ENCODE measurements around the gene SERF1A. TPM values are rescaled to one million over a fixed set of nuclear protein-coding genes. Genes with fewer than 3 reads are reported as not detected.
"Not testable (repeated sequence)": the region's sequence is repeated elsewhere in the genome, so short reads cannot be mapped to it uniquely, and the experiment has no call there.

Gene SERF1A
- 21.8 to 25.6 TPM (median 23.3 TPM) in 3 replicates for total RNA-seq

DNA sequence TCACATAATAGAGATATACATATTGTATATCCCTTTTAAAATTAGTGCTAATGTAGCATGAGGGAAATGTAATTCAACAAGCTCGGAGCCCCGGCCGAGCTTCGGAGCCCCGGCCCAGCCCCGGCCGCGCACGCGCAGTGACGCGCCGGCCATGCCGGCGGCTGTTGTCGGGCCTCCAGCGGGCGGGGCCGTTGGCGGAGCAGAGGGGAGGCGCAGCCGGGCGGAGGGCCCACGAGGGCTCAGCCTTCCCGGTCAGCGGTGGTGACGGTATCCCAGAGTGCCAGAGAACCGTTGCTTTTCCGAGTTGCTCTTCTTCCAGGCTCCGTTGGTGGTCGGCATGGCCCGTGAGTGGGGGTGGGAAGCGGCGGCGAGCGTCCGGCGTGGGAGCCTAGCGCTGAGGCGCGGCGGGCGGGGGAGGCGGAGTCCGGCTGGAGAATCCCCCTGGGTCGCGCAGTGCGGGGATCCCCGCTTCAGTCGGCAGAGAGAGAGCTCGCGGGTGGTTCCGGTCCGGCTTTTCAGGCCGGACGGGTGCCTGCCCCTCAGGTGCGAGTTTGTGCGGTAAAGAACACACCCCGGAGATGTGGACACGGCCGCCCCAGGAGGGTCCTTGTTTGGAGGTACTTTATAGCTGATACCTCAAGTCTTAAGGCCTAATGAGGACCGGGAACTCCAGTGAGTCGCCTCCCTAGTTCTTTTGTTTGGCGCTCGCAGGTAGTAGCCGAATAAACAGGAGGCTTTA, at the start of gene SERF1A:
Gene SERF1A (plus strand): TSS at position 137 of the 739 bp plus-strand sequence. CDS start 201 bp downstream, at position 338.
- H3K36me3 Mint-ChIP-seq; H3K4me3 Mint-ChIP-seq; H3K27me3 Mint-ChIP-seq (ENCODE audit: low read depth); H3K4me1 Mint-ChIP-seq; DNase-seq (ENCODE audit: low spot score in 2 of 2, unreplicated experiment in 2 of 2); H3K9me3 Mint-ChIP-seq; H3K27ac Mint-ChIP-seq: not testable (repeated sequence)

DNA sequence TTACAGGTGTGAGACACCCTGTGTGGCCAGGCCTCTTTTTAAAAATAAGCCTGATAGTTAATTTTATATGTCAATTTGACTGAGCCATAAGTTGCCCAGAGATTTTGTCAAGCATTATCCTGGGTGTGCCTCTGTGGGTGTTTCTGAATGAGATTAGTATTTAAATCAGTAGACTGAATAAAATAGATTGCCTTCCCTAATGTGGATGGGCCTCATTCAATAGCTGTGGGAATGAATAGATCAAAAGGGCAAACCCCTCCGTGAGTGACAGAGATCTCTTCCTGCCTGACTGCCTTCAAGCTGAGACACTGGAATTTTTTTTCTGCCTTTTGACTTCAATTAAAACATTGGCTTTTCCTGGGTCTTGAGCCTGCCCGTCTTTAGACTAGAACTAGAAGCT, 33.7 kb upstream of the SERF1A start:
- H3K36me3 Mint-ChIP-seq; DNase-seq (ENCODE audit: low spot score in 2 of 2, unreplicated experiment in 2 of 2); H3K27me3 Mint-ChIP-seq (ENCODE audit: low read depth); H3K9me3 Mint-ChIP-seq; H3K27ac Mint-ChIP-seq; H3K4me3 Mint-ChIP-seq; H3K4me1 Mint-ChIP-seq: not testable (repeated sequence)

DNA sequence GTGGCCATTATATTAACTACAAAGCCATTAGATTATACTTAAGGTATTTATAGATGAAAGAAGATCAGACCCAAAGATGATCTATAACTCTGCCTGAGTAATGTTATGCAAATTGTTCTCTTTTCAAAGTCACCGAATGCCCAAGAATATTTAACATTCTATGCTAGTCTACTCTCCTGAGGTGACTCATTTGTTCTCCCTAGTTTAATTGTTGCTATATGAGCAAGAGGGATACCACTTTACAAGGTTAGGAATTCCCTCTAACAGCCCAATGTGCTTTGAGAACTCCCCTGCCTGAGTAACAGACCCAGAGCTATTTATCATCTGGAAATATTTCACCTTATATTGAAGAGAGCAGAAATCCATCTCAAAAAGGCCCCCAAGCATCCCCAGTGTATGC, 29.8 kb upstream of the SERF1A start:
- H3K9me3 Mint-ChIP-seq; H3K36me3 Mint-ChIP-seq; H3K4me1 Mint-ChIP-seq; H3K27ac Mint-ChIP-seq; DNase-seq (ENCODE audit: low spot score in 2 of 2, unreplicated experiment in 2 of 2); H3K27me3 Mint-ChIP-seq (ENCODE audit: low read depth); H3K4me3 Mint-ChIP-seq: not testable (repeated sequence)

DNA sequence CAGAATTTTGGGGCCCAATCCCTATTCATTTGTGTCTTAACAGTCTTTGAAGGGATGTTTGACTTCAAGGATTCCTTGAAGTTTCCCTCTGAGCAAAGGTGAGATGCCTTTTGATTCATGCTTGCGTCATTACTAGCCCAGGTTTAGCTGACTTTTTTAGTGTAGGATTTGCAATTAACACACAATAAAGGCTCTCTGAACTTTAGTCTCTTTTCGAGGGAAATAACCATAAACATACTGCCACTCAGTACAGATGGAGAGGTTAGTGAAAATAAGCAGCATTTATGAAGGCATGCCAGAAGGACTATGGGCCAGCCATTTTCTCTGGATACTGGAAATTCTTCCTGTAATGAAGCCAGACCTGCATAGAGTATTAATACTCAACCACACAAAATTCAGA, 4.4 kb upstream of the SERF1A start:
- not testable (repeated sequence) for H3K27ac Mint-ChIP-seq; H3K36me3 Mint-ChIP-seq; H3K27me3 Mint-ChIP-seq (ENCODE audit: low read depth); H3K9me3 Mint-ChIP-seq; DNase-seq (ENCODE audit: low spot score in 2 of 2, unreplicated experiment in 2 of 2); H3K4me1 Mint-ChIP-seq; H3K4me3 Mint-ChIP-seq

DNA sequence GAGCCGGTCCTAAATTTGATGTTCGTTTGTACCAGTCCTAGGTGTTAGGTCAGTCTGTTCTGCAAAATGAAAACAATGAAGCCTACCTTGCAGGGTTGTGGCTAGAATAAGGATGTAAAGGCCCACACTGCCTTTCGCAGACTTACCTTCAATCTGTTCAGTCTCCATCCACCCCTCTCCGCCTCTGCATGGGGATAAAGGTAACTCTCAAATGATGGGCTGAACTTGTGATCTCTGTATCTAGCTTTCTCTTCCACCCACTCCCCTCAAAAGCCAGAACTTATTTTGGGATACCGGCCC, 753 bp downstream of the SERF1A start:
- not testable (repeated sequence) for H3K27ac Mint-ChIP-seq; H3K36me3 Mint-ChIP-seq; DNase-seq (ENCODE audit: low spot score in 2 of 2, unreplicated experiment in 2 of 2); H3K27me3 Mint-ChIP-seq (ENCODE audit: low read depth); H3K4me3 Mint-ChIP-seq; H3K4me1 Mint-ChIP-seq; H3K9me3 Mint-ChIP-seq

DNA sequence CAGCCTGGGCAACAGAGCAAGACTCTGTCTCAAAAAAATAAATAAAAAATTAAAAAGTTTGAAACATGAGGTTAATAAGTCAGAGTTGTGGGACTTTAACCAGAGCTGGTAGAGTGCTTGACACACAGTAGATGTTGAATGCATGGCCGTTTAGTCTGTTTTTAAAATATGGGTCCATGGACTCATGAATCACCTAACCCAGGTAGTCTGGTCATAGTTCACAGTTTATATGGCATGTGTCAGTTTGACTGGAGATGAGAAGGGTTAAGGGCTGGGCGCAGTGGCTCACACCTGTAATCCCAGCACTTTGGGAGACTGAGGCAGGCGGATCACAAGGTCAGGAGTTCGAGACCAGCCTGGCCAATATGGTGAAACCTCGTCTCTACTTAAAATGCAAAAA, 6.2 kb downstream of the SERF1A start:
- H3K27ac Mint-ChIP-seq; DNase-seq (ENCODE audit: low spot score in 2 of 2, unreplicated experiment in 2 of 2); H3K27me3 Mint-ChIP-seq (ENCODE audit: low read depth); H3K4me3 Mint-ChIP-seq; H3K36me3 Mint-ChIP-seq; H3K4me1 Mint-ChIP-seq; H3K9me3 Mint-ChIP-seq: not testable (repeated sequence)

DNA sequence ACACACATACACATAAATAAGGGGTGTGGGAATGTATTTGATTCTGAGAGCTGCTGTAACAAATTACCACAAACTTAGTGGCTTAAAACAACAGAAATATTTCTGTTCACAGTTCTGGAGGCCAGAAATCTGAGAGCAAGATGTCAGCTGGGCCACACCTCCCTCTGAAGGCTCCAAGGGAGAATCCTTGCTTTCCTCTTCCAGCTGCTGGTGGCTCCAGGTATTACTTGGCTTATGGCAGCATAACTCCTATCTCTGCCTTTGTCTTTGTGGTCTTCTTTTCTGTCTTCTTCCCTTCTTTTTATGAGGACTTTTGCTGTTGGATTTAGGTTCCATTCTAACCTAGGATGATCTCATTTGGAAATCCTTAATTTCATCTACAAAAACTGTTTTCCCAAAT, 16.4 kb downstream of the SERF1A start:
- H3K9me3 Mint-ChIP-seq; DNase-seq (ENCODE audit: low spot score in 2 of 2, unreplicated experiment in 2 of 2); H3K27me3 Mint-ChIP-seq (ENCODE audit: low read depth); H3K4me3 Mint-ChIP-seq; H3K4me1 Mint-ChIP-seq; H3K36me3 Mint-ChIP-seq; H3K27ac Mint-ChIP-seq: not testable (repeated sequence)

DNA sequence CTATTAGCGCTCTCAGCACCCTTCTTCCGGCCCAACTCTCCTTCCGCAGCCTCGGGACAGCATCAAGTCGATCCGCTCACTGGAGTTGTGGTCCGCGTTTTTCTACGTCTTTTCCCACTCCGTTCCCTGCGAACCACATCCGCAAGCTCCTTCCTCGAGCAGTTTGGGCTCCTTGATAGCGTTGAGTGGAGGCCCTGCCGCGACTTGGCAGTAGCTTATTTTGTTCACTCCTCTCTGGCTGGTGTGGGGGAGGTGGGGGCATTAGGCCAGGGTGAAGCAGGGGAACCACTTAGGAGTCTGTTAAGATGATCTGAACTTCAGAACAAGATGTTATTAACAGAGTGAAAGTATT, 24.7 kb downstream of the SERF1A start:
- not testable (repeated sequence) for H3K9me3 Mint-ChIP-seq; H3K4me1 Mint-ChIP-seq; DNase-seq (ENCODE audit: low spot score in 2 of 2, unreplicated experiment in 2 of 2); H3K4me3 Mint-ChIP-seq; H3K36me3 Mint-ChIP-seq; H3K27me3 Mint-ChIP-seq (ENCODE audit: low read depth); H3K27ac Mint-ChIP-seq

DNA sequence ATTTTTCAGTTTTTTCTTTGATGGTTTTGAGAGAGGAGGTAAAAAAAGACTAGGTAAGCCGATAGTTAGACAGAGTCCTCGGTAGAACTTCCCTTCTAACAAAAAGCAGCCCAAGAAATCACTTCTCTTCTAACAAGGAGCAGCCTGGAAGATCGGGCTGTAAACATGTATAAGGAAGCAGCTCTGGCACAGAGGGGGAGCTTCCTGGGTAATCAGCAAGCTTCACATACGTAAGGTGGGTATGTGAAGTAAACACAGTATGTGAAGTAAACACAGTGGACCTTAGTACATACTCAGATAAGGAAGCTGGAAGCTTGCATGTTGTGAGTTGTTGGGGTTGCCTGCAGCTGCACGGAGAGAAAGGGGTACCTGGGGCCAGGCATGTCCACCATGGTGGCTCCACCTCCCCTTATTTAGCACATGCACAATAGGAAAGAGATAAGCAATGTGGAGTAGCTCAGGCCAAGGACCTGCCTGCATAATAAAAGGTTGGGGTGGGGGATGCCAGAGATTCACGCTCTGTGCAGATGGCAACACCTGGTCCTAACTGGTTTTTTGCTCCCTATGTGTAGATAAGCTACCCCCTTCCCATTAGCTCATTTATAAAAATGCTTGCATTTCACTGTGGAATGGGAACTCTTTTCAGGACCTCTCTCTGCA, 31.4 kb downstream of the SERF1A start:
- H3K27ac Mint-ChIP-seq; DNase-seq (ENCODE audit: low spot score in 2 of 2, unreplicated experiment in 2 of 2); H3K4me1 Mint-ChIP-seq; H3K9me3 Mint-ChIP-seq; H3K36me3 Mint-ChIP-seq; H3K27me3 Mint-ChIP-seq (ENCODE audit: low read depth); H3K4me3 Mint-ChIP-seq: not testable (repeated sequence)

DNA sequence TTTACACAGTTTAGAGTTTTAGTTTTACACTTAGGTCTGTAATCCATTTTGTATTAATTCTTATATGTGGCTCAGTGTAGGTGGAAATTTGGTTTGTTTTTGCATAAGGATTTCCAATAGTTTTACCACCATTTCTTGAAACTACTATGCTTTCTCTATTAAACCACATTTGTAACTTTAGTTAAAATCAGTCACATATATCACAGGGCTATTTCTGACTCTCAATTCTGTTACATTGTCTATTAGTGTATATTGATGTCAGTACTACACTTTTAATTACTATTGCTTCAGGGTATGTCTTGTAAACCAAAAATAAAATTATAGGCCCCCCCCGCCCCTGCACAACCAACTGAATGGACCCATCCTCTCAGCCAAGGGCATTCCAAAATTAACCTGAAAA, 32.1 kb downstream of the SERF1A start:
- H3K9me3 Mint-ChIP-seq; H3K4me3 Mint-ChIP-seq; H3K36me3 Mint-ChIP-seq; H3K27me3 Mint-ChIP-seq (ENCODE audit: low read depth); H3K27ac Mint-ChIP-seq; H3K4me1 Mint-ChIP-seq; DNase-seq (ENCODE audit: low spot score in 2 of 2, unreplicated experiment in 2 of 2): not testable (repeated sequence)

DNA sequence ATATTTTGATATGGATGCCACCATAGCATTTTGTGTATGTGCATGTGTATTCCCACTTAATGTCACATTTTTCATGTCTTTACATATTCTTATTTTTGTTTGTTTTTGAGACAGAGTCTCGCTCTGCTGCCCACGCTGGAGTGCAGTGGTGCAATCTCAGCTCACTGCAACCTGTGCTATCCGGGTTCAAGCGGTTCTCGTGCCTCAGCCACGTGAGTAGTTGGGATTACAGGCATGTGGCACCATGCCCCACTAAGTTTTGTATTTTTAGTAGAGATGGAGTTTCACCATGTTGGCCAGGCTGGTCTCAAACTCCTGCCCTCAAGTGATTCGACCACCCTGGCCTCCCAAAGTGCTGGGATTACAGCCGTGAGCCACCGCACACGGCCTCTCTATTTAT, 52.6 kb downstream of the SERF1A start:
- DNase-seq (ENCODE audit: low spot score in 2 of 2, unreplicated experiment in 2 of 2); H3K4me1 Mint-ChIP-seq; H3K9me3 Mint-ChIP-seq; H3K27me3 Mint-ChIP-seq (ENCODE audit: low read depth); H3K4me3 Mint-ChIP-seq; H3K36me3 Mint-ChIP-seq; H3K27ac Mint-ChIP-seq: not testable (repeated sequence)

Other genes with a start within 250 kb of the SERF1A start
- gene SMN1, start 24.4 kb downstream of the SERF1A start, total RNA-seq = 39.9 to 45.3 TPM (median 40.9 TPM) in 3 replicates
- 26.6 to 32.8 TPM (median 27.5 TPM) in 3 replicates for gene NAIP, start 124.7 kb downstream of the SERF1A start, total RNA-seq
- 29.5 to 31.8 TPM (median 30.1 TPM) in 3 replicates for gene GTF2H2, start 167.0 kb downstream of the SERF1A start, total RNA-seq